NCI-H510A (cell line): ENCODE results near the gene FAM193B.
"Not testable (repeated sequence)": the region's sequence is repeated elsewhere in the genome, so short reads cannot be mapped to it uniquely, and the experiment has no call there.

Source experiments
- DNase-seq: peaks from one replicate; lab custom pipeline; 2025; lab: John Stamatoyannopoulos, UW

FAM193B gene

DNA sequence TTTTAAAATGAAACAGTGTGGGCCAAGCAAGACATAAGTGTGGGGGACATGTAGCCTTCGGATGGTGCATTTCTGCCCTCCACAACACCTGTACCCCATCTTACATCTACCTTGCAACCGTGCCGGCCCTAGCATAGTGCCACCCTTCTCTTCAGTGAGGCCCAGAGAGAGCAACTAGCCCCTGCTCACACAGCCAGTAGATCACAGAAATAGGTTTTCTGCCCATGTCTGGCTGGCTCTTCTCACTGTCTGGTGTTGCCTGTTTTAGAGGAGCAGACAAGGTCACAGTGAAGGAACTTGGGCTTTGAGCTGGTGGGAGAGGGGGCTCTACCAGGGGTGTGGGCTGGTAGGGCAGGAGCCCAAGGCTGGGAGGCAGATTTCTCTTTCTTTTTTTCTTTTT, 68.1 kb downstream of the FAM193B start:
- DNase-seq = no peak

DNA sequence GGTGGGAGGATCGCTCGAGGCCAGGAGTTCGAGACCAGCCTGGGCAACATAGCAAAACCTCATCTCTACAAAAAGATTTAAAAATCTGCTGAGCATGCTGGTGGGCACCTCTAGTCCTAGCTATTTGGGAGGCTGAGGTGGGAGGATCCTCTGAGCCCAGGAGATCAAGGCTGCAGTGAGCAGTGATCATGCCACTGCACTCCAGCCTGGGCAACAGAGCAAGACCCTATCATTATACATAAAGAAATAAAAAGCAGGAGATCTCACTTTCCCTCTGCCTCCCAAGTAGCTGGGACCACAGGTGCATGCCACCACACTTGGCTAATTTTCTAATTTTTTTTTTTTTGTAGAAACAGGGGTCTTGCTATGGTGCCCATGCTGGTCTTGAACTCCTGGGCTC, 68.6 kb downstream of the FAM193B start:
- DNase-seq = not testable (repeated sequence)

DNA sequence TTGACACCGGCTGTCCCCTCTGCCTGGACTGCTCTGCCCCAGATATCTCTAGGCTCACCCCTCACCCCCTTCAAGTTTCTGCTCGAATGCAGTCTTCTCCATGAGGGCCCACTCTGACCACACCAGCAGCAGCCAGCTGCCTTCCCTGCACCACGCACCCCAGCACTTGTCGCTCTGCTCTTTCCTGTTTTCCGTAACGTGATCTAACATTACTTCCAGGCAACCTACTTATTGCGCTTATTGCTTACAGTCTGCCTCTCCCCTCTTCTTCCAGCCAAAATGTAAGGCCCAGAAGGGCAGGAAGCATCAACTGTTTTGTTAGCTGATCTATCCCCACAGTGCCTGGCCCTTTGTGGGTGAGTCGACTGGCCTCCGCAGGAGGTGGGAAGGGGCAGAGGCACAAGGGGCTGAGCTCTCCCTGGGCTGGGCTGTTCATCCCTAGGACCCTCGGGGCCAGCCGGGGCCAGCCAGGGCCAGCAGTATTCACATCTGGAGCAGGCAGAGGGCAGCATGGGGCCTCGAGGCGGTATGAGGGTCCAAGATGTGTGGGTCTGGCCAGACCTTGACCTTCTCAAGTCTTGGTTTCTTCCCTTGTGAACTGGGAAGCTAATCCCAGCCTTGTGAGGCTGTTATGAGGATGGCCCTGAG, 69.3 kb downstream of the FAM193B start:
- DNase-seq = no peak

DNA sequence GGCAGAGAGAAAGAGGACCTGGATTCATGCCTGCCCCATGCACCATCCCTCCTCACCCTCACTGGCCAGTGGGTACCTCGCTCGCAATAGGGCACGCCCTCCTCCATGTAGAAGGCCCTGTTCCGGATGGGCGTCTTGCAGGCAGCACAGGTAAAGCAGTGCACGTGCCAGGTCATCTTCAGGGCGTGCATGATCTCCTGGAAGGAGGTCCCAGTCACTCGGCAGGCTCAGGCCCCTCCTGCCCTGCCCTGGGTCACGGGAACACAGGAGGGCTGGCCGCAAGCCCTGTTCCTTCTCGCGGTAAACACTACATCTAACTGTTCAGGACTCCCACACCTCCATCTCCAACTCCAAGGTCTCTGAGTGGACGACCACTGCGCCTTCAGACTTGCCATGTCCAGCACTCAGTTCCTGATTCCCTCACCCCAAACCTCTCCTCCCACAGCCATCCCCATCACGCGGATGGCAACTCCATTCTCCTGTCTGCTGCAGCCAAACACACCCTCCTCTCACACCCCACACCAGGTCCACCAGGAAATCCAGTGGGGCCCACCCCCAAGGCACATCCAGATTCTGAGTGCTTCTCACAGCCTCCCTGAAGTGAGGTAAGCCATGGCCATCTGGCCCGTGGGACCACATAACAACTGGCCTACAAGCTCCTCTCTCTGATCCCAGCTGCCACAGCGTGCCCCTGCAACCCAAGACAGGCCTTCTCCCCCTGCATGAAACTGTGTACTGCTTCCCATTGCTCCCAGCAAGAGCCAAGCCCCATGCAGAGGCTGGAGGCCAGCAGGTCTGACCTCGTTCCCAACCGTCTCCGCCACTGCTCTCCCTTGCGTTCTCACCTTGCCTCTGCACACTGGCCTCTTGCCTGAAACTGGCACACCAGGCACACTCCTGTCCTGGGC, 70.1 kb downstream of the FAM193B start:
- no peak for DNase-seq

DNA sequence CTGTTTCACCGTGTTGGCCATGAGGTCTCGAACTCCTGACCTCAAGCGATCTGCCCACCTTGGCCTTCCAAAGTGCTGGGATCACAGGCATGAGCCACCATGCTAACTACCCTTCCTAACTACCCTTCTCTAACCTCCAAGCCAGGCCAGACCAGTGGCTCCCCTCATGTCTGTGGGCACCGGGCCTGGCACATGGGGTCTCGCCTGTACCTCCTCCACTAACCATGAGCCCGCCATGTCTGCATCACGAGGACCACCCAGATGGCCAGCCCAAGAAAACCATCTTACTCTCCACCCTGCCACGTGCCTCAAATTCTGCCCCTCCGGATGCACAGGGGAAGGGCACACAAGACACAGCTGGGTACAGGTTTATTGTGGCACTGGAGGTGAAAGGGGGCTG, 71.3 kb downstream of the FAM193B start:
- DNase-seq = no peak

DNA sequence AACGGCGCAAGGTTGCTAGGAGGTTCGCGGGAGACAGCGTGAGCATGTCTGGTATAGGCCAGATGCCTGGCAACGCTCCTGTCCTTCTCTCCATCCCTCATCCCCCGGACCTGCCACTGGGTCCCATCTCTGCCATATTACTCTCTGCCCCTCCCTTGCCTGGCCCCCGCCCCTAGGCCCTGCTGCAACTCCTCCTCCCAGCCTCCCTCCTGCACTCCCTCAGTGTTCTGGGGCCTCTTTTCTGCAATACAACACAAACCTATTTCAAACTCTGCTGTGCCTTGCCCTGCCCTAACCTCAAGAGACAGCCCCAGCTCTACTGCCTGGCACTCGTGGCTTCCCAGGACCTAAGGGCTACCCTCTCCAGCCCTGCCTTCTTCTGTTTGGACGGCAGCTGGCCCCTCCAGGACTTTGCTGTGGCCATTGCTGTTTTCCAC, 72.0 kb downstream of the FAM193B start:
- no peak for DNase-seq

DNA sequence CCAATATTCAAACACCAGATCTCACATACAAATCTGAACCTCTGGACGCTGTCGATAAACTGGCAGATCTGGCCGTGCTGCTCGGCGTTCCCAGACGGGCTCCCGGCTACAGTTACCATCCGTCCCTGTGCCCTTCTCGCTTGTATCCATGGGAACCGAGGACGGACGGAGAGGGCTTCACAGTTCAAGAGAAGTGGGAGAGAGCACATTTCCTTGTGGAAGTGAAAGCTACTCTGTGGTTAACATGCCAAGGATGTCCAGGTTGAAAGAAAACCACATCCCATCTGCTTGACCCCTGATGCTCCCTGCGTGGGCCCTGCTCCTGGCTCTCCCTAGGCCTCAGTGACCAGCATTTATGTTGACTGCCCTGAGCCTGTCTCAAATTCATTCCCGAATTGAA, 74.6 kb downstream of the FAM193B start:
- no peak for DNase-seq

DNA sequence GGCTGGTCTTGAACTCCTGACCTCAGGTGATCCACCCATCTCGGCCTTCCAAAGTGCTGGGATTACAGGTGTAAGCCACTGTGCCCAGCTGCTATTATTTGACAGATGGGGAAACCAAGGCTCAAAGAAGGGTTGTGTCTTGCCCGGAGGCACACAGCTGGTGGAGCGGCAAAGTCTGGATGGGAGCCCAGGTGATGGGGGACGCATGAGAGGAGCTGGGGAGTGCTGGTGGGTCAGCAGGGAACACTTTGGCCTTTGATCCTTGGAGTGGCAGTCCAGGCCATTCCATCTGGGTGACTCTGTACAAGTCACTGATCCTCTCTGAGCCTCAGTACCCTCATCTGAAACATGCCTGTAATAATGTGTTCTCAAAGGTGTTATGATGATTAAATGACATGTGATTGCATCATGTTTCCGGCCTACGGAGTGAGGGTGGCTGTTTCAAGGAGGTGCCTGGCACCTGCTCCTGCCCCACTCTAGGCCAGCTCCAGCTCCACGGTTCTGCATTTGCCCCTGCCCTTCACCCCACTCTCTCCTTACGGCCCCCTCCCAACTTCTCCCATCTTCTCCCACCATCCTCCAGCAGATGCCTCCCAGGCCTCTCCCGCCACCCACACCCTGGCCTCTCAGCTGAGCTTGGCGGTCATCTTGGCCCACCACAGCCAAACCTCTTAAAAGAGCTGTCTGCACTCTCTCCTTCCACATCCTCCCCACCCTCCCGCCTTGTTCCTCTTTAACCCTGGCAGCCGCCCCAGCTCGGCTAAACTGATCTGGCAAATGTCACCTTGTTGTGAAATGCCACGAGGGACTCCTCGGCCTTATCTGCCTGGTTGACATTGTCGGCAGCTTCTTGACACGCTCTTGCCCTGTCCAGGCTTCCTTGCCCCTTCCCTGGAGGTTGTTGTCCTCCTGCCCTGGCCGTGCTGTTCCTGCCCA, 75.4 kb downstream of the FAM193B start:
- no peak for DNase-seq

DNA sequence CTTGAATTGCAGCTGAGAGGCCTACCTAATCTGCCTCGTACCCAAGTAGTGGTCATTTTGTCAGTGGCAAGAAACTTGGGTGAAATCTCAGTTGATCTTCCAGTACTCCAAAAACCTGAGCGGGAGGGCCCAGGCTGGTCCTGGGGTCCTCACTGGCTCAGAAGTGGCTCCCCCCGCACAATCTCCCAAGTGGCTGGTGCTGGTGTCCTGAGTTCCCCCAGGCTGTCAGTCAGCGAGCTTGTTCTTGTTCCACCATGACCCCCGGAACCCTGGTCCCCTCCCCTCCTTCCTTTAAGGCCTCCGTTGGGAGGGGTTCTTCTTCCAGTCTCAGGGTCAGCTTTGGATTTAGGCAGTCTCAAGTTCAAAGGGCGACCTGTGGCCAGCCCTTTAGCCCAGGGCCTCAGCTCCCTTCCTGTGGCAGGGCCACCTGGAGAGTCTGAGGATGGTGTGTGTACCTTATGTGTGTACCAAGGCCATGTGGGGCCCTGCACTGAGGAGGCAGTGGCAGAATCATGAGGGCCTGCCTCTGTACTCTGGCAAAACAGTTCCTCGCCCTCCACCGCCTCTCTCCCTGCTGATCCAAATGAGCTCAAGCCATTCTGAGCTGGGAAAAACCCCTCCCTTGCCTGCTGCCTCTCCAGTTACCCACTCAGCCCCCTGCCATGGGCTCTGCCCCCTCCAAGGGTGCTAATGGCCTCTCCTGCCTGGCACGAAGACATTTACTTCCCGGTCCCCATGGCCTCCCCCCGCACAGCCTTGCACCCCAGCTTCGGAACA, 76.5 kb downstream of the FAM193B start:
- no peak for DNase-seq

DNA sequence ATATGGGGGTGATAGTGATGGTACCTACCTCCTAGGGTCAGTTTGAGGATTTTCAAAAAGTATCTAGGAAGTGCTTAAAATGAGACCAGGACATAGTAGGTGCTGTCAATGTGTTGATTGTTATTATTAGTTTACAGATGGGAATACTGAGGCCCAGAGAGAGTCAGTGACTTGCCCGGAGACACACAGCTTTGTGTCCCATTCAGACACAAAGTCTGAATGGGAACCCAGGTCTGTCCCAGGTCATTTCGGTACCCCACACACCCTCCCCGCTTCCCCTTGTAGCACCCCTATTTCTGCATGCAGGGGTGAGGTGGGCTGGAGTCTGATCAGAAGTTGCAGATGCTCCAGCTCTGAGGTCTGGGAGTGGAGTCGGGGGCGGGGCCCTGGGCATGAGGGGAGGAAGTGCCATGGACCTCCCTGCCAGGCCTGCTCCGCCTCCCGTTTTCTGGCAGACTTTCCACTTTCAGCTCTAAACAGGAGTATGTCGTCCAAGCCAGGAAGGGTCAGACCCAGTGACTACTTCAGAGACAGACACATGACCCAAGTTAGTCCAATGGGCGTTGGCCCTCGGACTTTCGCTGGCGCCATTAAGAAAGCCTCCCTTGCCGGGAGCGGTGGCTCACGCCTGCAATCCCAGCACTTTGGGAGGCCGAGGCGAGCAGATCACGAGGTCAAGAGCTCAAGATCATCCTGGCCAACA, 77.7 kb downstream of the FAM193B start:
- no peak for DNase-seq

DNA sequence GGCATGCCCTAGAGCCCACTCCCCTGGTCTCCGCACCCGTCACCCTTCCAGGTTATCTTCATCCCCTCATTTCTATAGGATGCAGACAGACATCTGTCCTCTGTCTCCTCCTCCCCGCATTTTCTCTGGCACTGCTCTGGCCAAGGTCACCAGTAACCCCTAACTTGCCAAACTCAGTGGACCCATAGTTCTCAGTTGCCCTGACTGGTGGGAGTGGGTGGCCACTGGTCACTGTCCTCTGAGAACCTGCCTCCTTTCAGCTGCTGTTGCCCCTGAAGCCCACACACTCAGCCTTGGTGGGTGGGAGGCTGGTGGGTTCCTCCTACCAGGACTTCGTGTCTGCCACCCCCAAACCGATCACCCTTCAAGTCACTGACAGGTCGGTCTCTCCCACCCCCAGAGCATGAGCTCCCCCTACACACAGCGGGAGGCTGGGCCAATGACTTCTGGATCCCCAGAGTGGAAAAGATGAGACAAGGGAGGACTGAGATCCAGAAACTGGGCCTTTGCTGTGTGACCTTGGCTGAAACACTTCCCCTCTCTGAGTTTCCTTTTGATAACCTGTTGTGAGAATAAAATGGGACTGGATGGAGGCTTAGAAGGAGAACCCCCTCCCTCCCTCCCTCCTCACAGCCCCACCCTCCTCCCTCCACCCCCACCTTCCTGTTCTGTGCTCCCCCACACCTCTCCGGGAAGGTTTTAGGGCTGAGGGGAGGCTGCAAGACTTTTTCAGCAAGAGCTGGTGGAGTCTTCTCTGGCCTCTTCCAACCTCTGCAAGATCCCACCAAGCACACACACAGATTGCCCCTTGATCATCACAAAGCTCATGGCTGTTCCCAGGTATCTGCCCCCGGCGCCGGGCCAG, 78.6 kb downstream of the FAM193B start:
- no peak for DNase-seq

DNA sequence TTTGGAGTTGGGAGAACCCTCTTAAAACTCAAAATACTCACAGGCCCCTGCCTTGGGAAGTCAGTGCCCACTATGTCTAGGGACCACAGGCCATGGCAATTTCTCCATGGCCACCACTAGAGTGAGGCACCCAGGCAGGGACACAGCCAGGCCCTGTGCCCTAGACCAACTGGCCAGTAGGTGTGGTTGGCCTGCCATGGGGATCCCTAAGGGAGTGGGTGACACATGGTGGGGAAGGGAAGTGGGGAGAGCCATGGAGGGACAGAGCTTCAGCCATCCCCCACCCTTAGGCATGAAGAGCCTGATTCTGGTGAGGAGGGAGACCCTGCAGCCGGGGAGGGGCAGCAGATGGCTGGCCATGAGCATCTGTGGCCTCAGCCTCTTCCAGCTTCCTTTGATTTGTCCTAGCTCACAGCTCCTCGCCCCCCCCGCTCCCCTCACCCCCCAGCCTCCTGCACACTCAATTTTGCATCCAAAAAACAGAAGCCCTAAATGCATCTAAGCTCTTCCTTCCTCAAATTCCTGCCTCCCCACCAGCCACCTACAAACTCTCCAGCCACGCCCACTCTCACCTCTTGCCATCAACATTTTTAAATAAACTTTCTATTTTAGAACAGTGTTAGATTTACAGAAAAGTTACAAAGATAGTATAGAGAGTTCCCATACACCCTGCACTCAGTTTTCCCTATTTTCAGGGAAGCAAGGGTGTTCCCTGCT, 79.4 kb downstream of the FAM193B start:
- no peak for DNase-seq

DNA sequence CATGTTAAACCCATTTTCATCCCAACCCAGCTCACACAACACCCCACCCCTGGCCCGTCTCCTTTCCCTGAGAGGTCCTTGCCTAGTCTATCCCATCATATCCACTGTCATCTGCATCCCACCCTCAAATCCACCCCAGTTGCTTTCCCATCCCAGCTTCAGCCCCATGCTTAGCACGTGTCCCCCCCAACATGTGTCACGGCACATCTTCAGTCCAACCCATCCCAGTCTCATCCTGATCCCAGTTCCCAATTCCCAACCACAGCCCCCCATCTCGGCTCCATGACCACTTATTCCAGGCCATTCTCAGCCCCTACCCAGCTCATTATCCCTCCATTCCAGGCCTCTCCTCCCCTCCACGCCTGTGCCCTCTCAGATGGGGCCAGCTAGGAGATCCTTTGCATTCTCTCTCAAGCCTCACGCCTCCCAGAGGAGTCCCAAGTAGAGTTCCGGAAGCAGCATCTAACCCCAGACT, 80.3 kb downstream of the FAM193B start:
- no peak for DNase-seq

DNA sequence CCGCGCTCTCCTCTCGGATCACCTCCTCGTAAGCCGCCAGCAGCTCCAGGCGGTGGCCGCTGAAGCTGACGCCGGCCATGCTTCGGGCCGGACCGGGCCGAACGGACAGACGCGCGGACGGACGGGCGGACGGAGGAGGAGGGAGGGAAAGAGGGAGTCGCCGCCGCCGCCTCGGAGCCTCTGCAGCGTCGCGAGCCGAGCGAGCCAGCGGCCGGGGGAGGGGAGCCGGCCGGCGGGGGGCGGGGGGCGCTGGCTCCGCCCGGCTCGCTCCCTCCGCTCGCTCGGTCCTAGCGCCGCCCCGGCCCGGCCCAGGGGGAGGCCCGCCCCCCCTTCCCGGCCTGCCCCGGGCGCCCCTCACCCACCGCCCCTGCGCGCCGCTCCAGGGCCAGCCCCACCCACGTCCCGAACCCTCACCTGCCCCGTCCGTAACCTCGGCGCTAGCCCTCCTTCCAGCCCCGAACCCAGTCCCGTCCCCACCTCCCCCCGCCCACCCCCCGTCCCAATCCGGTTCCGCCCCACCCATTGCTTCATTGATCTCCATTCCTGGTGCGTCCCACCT, 80.8 kb downstream of the FAM193B start, which contains the start of gene DBN1:
Gene DBN1, minus strand, starts transcription at position 192 of the 559 bp plus-strand sequence. Its CDS starts 113 bp downstream, at position 79.
- peak; percentile 43 for DNase-seq

DNA sequence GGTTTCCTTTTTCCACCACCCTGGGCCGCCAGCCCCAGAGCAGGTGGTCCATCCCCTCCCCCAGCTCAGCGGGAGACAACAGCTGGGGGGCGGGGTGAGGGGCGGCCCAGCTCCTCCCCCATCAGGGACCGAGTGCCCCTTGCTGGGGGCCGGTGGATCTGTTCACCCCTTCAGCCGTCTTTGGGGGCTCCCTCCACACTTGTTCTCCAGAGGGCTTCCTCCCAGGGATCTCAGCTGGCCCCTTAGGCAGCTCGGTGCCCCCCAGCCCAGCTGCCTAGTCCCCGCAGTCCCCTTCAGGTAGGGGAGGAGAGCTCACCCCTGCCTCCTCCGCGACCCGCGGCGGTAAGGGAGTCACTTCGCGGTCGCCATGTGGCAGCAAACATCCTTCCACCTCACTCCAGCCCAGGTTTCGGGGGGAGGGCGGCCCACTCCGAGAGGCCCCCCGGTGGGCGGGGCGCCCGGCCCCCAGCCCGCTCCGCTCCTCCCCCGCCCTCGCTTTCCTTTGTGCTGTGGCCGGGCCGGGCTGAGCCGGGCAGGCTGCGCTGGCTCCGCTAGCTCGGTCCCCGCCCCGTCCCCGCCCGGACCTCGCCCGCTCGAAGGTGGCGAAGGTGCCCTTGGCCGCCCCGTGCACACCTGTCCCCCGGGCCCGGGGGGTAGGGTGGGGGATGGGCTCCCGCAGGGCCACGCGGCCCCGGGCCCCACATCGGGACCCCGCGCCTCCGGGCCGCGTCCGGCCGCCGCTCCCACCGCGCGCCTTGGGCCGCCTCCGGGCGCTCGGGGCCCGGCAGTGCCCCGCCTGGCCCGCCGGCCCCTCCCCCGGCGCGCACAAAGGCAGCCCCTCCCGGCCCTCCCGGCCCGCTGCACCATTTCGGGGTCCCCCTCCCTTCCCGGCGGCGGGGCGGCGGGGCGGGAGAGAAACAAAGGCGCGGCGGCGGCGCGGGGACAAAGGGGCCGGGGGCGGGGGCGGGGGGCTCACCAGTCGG, 81.6 kb downstream of the FAM193B start:
- DNase-seq = no peak

DNA sequence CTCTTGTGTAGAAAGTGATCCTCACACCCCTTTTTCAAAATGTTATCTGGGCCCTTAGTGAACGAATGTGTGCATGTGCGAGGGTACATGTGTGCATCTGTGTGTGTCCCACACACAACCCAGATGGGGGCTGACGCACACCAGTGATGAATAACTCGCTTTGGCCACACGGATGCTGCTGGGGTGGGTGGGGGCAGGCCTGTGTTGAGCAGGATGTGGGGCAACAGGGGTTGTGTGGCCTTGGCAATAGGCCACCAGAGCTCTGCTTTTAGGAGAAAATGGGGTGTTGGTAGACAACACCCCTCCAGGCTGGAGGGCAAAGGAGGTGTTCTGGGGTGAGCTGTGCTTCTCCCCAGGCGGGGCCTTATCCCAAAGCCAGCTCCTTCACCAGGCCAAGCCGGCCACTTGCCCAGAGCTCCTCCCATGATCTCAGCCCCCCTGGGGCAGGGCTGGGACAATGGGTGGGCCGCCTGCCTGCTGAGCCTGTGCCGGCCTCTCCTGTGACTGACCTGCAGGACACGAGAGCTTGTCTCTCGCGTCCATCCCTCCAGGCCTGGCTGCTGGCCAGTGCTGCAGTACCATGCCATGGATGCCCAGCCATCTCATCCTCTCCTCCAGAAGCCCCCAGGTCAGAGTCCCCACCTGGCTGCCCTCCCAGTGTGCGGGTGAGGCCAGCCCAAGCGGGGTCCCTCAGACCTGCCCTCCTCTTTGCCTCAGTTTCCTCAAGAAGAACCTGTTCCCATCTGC, 82.6 kb downstream of the FAM193B start:
- DNase-seq = no peak
